Esophagus muscularis mucosa (tissue), 4 donors: Measurements from ENCODE around the gene GC. TPM values are rescaled to one million over a fixed set of nuclear protein-coding genes. Genes with fewer than 3 reads are reported as not detected.

Experiments
- DNase-seq: peaks from one replicate; pipeline ENCODE4 v3.0.0-alpha.2; 2017; ENCODE audit errors: extremely low spot score
- H3K27ac ChIP-seq, 4 donors: fragments of 200-600 bp; sonication (generic); replicated peaks in 1 of 4; 1 replicate in 3 of 4; 2 replicates in 1 of 4; pipeline ENCODE4 v1.5.1; 2016 to 2019; ENCODE audit warnings: mild to moderate bottlenecking in 1 of 4
- H3K27me3 ChIP-seq, 4 donors: fragments of 200-600 bp; sonication (generic); one replicate each; pipeline versions ENCODE4 v1.5.1 to v1.6.0; 2016 to 2019
- H3K36me3 ChIP-seq, 4 donors: fragments of 200-600 bp; sonication (generic); one replicate each; pipeline ENCODE4 v1.5.1; 2016 to 2019
- H3K4me1 ChIP-seq, 4 donors: fragments of 200-600 bp; sonication (generic); one replicate each; pipeline ENCODE4 v1.5.1; 2016 to 2019
- H3K4me3 ChIP-seq, 4 donors: fragments of 200-600 bp; sonication (generic); 1 replicate in 2 of 4; 2 replicates in 2 of 4; pipeline ENCODE4 v1.5.1; 2016 to 2019; ENCODE audit warnings: mild to moderate bottlenecking in 4 of 4, moderate library complexity in 1 of 4
- H3K9me3 ChIP-seq, 4 donors: fragments of 200-600 bp; sonication (generic); 1 replicate in 3 of 4; 2 replicates in 1 of 4; pipeline ENCODE4 v1.5.1; 2016 to 2019
- EP300 ChIP-seq: sonication (generic); formaldehyde crosslinking; IDR thresholded peaks from one replicate; pipeline ENCODE4 v1.6.1; 2017; ENCODE audit warnings: antibody characterized with exemption
- POLR2A ChIP-seq: fragments of 450-650 bp; IDR thresholded peaks from one replicate; pipeline ENCODE4 v1.6.1; 2017; ENCODE audit warnings: antibody characterized with exemption, moderate library complexity, mild to moderate bottlenecking, low read depth
- POLR2AphosphoS5 ChIP-seq, 2 donors: sonication (generic); formaldehyde crosslinking; IDR thresholded peaks; one replicate each; pipeline ENCODE4 v1.6.1; 2017; ENCODE audit warnings: antibody characterized with exemption in 2 of 2
- WGBS: methylation state at CpG from one replicate; pipeline ENCODE4 v1.1.5; 2018; 5-methylcytosine and 5-hydroxymethylcytosine counted together
- intact Hi-C: fragments of 100-400 bp; cut with DNase I; formaldehyde crosslinking; loops from one replicate; pipeline ENCODE4 v1.15.1; 2023
- small RNA-seq, 3 donors: library from RNA; depleted of rRNA; stranded (forward); fragments of <200 nt; gene quantifications; one replicate each; pipeline ENCODE3, GENCODE V24; 2016
- total RNA-seq, 4 donors: library from RNA; depleted of rRNA; stranded (reverse); fragments of >200 nt; gene quantifications; one replicate each; pipeline versions ENCODE4 v1.1.0 to v1.2.1, GENCODE V29; 2016
- TF ChIP-seq, protein P1 (sequence below), 3 experiments: fragments of 200-600 bp in 2 of 3; fragments of 450-650 bp in 1 of 3; sonication (generic) in 2 of 3; IDR thresholded peaks; one replicate each; pipeline ENCODE4 v1.5.1; 2017 to 2019; ENCODE audit warnings: antibody characterized with exemption in 3 of 3, mild to moderate bottlenecking in 2 of 3, moderate library complexity in 1 of 3

Gene GC
- total RNA-seq, 4 donors from 2014 or later = 0.39 TPM; not detected in 3

GRCh38 chr4:71694961-71695360, 88.9 kb downstream of the GC start:
- no peak overlapping the region for H3K4me3 ChIP-seq
- DNase-seq = no peak
- H3K9me3 ChIP-seq = no peaks in the 10 kb centered on the region
- no peaks in the 10 kb centered on the region for H3K27me3 ChIP-seq
- TF ChIP-seq POLR2A (no peak), POLR2AphosphoS5 (IDR thresholded peaks at IDR 0.05) (no peak), EP300 (no peak)
- TF ChIP-seq, protein P1, sequence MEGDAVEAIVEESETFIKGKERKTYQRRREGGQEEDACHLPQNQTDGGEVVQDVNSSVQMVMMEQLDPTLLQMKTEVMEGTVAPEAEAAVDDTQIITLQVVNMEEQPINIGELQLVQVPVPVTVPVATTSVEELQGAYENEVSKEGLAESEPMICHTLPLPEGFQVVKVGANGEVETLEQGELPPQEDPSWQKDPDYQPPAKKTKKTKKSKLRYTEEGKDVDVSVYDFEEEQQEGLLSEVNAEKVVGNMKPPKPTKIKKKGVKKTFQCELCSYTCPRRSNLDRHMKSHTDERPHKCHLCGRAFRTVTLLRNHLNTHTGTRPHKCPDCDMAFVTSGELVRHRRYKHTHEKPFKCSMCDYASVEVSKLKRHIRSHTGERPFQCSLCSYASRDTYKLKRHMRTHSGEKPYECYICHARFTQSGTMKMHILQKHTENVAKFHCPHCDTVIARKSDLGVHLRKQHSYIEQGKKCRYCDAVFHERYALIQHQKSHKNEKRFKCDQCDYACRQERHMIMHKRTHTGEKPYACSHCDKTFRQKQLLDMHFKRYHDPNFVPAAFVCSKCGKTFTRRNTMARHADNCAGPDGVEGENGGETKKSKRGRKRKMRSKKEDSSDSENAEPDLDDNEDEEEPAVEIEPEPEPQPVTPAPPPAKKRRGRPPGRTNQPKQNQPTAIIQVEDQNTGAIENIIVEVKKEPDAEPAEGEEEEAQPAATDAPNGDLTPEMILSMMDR (IDR thresholded peaks at IDR 0.05) = no peak
- intact Hi-C loops = no loop called here
- no peaks in the 10 kb centered on the region for H3K36me3 ChIP-seq
- H3K27ac ChIP-seq = no peak overlapping the region
- H3K4me1 ChIP-seq = no peaks in the 10 kb centered on the region
- WGBS = 50% methylated on average over 5 of the region's 5 CpGs

- intact Hi-C loops = no loop called here
- no peak for DNase-seq
- WGBS = 78% methylated on average over 1 of the region's 1 CpG
- no peak for TF ChIP-seq POLR2AphosphoS5 (IDR thresholded peaks at IDR 0.05)
- TF ChIP-seq, protein P1 (IDR thresholded peaks at IDR 0.05) = no peak
- no peak for TF ChIP-seq POLR2A
- Histone ChIP-seq H3K4me3 (no peak overlapping the region), H3K36me3 (no peaks in the 10 kb centered on the region), H3K9me3 (no peaks in the 10 kb centered on the region), H3K27me3 (no peaks in the 10 kb centered on the region), H3K27ac (no peak overlapping the region), H3K4me1 (no peaks in the 10 kb centered on the region)
Observed at GRCh38 chr4:71692963-71693362, 90.9 kb downstream of the GC start.

GRCh38 chr4:71692198-71692597, 91.7 kb downstream of the GC start:
- Histone ChIP-seq H3K9me3 (no peaks in the 10 kb centered on the region), H3K4me3 (no peak overlapping the region), H3K36me3 (no peaks in the 10 kb centered on the region), H3K4me1 (no peaks in the 10 kb centered on the region), H3K27me3 (no peaks in the 10 kb centered on the region), H3K27ac (no peak overlapping the region)
- no peak for DNase-seq
- intact Hi-C loops = no loop called here
- TF ChIP-seq POLR2AphosphoS5 (IDR thresholded peaks at IDR 0.05) (no peak), EP300 (no peak), POLR2A (no peak)
- TF ChIP-seq, protein P1 (IDR thresholded peaks at IDR 0.05) = no peak
- WGBS = 60% methylated on average over 2 of the region's 2 CpGs

Small RNAs within 50 kb of the gene (small RNA-seq; reads per million reads assigned to genes)
- gene RNA5SP163 = 0 reads per million in 3 donors

Other genes starting within 250 kb of the GC start
- gene NPFFR2, start 247.9 kb upstream of the GC start, total RNA-seq = 1 to 10 TPM in 1 of 4 donors, under 1 TPM in 2, not detected in 1; 0.39 to 1.0 (median 0.66) TPM